NCI-H82 (cell line): ENCODE measurements around the gene STRN3.
"Not testable (repeated sequence)": the region's sequence is repeated elsewhere in the genome, so short reads cannot be mapped to it uniquely, and the experiment has no call there.

Source experiments
- DNase-seq: peaks from one replicate; lab custom pipeline; 2025; lab: John Stamatoyannopoulos, UW

The STRN3 gene, protein sequence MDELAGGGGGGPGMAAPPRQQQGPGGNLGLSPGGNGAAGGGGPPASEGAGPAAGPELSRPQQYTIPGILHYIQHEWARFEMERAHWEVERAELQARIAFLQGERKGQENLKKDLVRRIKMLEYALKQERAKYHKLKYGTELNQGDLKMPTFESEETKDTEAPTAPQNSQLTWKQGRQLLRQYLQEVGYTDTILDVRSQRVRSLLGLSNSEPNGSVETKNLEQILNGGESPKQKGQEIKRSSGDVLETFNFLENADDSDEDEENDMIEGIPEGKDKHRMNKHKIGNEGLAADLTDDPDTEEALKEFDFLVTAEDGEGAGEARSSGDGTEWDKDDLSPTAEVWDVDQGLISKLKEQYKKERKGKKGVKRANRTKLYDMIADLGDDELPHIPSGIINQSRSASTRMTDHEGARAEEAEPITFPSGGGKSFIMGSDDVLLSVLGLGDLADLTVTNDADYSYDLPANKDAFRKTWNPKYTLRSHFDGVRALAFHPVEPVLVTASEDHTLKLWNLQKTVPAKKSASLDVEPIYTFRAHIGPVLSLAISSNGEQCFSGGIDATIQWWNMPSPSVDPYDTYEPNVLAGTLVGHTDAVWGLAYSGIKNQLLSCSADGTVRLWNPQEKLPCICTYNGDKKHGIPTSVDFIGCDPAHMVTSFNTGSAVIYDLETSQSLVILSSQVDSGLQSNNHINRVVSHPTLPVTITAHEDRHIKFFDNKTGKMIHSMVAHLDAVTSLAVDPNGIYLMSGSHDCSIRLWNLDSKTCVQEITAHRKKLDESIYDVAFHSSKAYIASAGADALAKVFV

DNA sequence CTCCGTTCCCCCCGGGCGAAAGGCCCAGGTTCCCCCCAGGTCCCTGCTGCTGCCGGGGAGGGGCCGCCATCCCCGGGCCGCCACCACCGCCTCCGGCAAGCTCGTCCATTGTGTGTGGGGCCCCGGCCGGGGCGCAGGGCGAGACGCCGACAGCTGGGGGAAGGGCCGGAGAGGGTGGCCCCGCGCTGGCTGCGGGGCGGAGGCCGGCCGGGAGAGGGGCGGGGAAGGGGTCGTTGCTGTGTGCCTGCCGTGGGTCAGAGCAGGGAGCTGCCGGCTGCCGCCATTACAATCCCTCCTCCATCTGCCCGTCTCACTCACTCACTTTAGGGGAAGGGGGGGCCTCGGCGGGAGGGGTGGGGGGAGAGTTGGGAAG is at the start of gene STRN3:
Gene STRN3 (minus strand): TSS at position 303 of the 373 bp plus-strand sequence. CDS start 194 bp downstream, at position 109.
- DNase-seq, result no peak

DNA sequence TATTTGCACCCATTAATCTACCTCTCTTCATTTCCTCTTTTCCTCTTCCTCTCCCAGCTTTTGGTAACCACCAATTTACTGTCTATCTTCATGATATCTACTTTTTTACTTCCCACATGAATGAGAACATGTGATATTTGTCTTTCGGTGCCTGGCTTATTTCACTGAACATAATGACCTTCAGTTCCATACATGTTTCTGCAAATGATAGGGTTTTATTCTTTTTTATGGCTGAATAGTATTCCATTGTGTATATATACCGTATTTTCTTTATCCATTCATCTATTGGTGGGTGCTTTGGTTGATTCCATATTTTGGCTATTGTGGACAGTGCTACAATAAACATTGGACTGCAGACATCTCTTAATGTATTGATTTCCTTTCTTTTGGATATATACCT is 49.0 kb upstream of the STRN3 start:
- no peak for DNase-seq

DNA sequence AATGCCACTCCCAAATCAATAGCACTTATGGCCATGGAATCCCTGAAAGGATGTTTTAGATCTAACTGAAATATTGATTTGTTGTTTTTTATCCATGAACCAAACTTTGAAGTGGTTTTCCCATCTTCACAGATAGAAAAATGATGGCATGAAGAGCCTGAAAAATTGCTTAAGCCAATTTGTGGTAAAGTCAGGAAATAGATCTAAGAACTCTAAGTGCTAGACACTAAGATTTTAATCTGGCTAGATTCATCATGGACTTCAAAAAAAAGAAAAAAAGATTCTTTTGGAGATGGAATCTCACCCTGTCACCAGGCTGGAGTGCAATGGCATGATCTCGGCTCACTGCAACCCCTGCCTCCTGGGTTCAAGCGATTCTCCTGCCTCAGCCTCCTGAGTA is 45.0 kb upstream of the STRN3 start:
- DNase-seq, result no peak

DNA sequence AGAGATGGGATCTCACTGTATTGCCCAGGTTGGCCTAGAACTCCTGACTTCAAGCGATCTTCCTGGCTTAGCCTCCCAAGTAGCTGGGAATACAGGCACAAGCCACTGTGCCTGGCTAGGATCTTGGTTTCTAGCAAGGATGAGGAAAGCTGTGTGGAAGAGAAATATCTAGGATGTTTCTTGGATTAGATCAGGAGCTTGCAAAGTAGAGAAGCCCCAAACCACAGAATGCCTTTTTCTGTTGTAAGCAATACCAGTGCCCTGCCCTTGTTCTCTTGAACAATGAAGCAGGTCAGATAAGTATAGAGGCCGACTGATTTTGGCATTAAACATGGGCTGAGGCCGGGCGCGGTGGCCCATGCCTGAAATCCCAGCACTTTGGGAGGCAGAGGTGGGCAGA is 44.3 kb upstream of the STRN3 start:
- DNase-seq, result no peak

DNA sequence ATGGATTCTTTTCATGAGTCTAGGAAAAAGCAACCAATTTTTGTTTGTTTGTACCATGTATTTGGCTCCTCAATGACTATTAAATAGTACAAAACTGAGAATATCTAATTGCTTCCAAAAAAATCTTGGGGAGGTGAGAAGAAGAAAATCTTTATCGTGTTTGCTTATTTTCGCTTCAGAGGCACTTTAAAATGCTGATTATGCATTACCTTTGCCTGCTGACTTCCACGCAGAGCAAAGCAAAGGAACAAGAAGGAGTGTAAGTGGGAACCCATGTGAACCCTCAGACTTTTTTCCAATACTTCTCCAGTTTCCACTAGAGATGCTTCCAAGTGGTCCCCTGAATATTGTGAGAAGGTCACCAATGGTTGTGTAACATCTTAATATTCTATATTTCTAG is 43.2 kb upstream of the STRN3 start:
- no peak for DNase-seq

DNA sequence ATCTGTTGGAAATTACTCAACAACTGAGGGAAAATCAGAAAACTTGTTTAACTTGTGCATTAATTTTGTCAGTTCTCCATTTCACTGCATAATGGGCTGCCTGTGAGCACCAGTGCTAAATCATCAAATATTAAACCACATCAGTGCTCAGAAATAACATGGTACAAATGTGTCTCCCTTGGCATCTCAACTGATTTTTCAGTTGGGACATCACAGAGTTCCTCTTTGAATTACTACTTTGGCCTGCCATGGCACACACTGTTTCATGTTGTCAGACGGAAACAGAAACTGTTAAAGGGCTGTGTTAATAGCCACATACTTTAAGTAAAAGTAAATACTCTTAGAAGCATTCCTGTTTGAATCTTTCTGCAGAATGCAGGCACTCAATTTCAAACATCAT is 42.1 kb upstream of the STRN3 start:
- no peak for DNase-seq

DNA sequence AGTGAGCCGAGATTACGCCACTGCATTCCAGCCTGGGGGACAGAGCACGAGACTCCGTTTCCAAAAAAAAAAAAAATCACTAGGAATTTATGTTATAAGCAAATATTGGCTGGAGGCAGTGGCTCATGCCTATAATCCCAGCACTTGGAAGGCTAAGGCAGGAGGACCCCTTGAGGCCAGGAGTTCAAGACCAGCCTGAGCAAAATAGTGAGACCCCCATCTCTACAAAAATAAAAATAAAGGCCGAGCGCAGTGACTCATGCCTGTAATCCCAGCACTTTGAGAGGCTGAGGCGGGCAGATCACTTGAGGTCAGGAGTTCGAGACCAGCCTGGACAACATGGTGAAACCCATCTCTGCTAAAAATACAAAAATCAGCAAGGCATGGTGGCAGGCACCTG is 36.7 kb upstream of the STRN3 start:
- not testable (repeated sequence) for DNase-seq

DNA sequence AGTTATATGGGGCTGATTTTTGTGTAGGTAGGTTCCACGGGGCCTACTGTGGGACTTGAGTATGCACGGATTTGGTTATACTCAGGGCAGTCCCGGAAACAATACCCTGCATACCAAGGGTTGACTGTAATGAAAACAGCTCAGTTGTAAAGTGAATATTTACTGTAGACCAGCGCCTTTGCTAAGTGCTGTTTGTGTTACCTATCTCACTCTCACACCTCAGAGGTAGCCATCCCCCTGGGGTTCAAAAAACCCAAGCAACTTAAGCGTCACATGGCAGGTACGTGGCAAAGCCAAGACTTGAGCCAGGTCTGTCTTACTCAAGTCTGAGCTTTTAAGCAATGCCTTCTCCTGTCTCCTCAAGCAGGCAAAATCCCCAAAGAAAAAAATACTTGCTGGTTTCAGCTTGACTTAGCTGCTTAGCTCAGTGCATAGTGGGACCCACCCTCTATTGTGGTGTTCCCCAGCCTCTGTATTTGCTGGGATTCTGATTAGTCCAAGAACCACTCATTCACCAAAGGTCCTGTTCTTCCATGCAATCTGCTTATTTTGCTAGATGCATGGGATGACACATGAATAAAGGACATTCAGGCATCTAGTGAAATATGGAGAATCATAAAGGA is 34.2 kb upstream of the STRN3 start:
- DNase-seq, result no peak

DNA sequence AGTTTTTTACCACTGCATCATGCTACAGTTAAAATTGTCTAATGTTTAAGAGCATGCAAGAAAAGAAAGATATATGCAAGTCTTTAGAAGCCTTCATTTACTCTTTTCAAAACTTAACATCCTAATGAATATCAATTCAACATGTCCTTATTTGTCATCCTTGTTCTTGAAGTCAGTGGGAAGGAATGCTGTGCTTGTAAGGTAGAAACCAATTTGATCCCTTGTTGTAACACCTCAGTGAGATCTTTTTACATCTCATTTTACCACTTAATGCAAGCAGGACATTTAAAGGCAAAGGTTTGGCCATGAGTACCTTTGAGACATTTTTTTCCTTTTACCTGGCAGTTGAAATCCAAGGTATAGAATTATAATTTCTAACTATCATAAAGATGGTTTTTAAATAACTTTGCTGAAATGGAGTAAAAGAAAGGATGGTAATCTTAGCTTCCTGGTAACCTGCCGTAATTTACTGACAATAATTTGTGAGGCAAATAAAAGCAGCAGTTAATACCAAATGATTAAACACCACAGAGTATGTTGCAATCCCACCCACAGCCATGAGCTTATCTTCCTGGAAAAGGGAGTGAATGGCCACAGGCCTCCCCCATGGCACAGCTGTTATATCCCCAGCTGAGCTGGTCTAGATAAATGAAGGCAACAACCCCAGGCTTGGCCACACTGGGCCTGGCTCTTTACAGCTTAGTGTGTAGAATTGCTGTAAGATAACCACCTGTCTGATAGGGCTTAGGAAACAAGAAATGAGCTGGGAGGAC is 33.2 kb upstream of the STRN3 start:
- peak; percentile 93 for DNase-seq

DNA sequence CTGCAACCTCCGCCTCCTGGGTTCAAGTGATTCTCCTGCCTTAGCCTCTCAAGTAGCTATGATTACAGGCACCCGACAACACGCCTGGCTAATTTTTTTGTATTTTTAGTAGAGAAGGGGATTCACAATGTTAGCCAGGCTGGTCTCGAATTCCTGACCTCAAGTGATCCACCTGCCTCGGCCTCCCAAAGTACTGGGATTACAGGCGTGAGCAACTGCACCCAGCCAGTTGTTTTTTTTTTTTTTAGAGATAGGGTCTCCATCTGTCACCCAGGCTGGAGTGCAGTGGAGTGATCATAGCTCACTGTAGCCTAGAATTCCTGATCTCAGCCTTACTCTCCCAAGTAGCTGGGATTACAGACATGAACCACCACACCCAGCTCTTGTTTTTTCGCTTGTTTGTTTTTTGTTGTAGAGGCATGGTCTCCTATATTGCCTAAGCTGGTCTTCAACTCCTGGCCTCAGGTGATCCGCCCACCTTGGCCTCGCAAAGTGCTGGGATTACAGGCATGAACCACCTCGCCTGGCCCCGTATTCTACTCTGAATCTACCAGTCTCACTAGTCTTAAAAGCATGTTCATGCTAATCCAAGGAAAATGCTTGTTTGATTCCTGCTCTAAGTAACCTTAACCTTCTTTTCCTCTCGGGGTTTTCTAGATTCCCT is 31.7 kb upstream of the STRN3 start:
- peak; percentile 74 for DNase-seq

DNA sequence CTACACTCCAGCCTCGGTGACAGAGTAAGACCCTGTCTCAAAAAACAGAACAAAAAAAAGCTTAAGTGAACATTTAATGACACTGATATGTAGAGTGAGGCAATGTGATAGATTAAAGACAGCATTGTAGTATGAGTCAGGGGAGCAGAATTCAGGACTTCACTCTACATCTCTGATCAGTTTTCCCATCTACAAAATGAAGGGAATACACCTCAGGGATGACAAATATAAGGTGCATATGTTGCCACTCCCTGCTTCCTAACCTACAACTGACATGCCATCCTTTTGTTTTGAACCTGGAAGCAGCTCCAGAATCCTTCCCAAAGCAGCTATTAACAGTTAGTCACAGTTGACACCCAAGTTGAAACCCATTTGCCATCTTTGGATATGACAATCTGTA is 30.9 kb upstream of the STRN3 start:
- no peak for DNase-seq

DNA sequence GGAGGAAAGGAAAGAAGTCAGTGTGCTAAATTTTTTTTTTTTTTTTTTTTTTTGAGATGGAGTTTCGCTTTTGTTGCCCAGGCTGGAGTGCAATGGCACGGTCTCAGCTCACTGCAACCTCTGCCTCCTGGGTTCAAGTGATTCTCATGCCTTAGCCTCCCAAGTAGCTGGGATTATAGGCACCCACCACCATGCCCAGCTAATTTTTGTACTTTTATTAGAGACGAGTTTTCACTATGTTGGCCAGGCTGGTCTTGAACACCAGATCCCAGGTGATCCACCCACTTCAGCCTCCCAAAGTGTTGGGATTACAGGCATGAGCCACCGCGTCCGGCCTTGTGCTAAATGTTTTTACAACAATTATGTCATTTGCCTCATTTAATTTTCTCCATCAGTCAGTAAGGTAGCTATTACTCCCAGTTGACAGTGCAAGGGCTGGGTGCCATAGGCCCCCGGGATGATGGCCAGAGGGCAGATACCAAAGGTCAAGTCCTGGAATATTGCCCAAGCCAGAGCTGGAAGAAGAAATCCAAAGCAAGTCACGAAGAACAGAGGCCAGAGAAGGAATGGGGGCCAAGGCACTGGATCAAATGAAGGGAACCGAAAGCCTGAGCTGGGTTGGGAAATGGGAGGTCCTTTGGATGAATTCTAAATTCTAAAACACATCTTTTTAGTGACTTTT is 26.9 kb upstream of the STRN3 start:
- DNase-seq, result not testable (repeated sequence)

DNA sequence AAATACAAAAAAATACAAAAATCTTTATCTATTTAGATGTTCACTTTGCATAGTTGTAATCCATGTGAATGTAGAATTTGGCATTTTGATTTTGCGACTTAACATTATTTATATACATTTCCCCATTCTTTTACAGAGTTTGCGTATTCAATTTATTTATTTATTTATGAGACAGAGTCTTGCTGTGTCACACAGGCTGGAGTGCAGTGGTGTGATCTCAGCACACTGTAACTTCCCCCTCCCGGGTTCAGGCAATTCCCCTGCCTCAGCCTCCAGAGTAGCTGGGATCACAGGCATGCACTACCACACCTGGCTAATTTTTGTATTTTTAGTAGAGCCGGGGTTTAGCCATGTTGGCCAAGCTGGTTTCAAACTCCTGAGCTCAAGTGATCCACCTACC is 25.3 kb upstream of the STRN3 start:
- DNase-seq, result no peak

DNA sequence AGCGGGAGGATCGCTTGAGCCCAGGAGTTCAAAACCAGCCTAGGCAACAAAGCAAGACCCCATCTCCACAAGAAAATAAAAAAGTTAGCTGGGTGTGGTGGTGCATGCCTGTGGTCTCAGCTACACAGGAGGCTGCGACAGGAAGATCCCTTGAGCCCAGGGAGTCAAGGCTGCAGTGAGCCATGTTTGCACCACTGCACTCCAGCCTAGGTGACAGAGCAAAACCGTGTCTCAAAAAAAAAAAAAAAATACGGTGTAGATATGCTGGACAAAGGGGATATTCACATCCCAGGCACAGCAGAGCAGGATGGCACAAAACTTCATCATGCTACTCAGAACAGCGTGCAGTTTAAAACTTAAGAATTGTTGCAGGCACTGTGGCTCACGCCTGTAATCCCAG is 24.8 kb upstream of the STRN3 start:
- no peak for DNase-seq

DNA sequence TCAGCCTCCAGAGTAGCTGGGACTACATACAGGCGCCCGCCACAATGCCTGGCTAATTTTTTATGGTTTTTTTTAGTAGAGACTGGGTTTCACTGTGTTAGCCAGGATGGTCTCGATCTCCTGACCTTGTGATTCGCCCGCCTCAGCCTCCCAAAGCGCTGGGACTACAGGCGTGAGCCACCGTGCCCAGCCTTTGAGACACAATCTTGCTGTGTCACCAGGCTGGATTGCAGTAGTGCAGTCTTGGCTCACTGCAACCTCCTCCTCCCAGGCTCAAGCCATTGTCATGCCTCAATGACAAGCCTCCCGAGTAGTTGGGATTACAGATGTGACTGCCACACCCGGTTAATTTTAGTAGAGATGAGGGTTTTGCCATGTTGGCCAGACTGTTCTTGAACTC is 21.3 kb upstream of the STRN3 start:
- no peak for DNase-seq

DNA sequence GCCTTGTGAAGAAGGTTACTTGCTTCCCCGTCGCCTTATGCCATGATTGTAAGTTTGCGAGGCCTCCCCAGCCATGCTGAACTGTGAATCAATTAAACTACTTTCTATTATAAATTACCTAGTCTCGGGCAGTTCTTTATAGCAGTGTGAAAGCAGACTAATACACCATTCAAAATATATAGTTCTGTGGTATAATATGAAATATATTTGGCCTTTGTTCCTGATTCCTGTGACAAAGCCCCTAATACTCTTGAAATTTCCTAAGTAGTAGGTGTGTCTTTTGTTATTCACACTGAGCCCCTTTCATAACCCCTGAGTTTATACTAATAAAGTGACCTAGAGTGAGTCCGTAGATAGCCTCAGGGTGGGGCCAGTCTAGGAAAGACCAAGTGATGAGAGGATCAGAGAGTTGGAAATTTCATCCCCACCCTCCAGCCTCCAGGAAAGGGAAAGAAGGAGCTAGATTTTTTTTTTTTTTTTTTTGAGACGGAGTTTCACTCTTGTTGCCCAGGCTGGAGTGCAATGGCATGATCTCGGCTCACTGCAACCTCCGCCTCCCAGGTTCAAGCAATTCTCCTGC is 19.4 kb upstream of the STRN3 start:
- DNase-seq, result no peak

DNA sequence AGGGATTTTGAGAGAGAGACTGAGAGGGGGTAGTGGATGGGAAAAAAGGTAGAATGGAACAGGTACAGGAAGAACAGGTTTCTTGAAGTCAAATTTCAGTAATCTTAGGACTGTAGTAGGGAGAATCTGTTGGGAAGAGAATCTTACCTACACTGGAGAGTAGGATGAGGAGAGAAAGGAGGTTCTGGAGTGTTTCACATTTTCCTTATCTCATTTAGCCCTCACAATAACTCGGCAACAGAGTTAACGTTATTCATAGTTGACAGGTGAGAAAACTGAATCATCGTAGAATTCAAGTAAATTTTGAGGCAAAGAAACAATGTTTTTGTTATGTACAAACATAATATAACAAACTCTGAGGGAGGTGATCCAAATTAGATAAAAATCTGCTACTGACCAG is 17.2 kb upstream of the STRN3 start:
- DNase-seq, result no peak

DNA sequence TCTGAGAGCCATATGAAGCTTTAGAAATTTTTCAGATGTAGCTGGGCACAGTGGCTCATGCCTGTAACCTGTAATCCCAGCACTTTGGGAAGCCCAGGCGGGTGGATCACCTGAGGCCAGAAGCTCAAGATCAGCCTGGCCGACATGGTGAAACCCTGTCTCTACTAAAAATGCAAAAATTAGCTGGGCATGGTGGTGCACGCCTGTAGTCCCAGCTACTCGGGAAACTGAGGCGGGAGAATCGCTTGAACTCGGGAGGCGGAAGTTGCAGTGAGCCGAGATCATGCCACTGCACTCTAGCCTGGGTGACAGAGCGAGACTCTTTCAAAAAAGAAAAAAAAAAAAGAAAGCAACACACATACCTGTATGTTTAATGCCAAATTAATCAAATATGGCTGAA is 16.7 kb upstream of the STRN3 start:
- DNase-seq, result not testable (repeated sequence)

DNA sequence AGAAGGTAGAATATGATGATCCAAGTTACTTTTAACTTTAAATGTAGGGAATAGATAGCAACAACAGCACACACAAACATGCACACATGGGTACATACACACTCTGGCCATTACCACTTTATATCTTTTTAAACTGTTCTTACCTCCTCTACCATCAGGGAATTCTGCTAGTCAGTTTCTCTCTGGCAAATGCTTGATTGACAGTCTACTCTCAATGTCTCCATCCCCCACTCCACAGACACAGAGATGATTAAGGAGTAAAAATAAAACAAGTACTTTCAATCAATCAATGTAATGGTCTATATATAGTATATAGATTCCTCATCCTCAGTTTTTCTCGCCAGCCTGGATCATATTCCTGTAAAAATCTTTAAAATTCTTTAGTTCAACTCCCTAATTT is 16.1 kb upstream of the STRN3 start:
- no peak for DNase-seq

DNA sequence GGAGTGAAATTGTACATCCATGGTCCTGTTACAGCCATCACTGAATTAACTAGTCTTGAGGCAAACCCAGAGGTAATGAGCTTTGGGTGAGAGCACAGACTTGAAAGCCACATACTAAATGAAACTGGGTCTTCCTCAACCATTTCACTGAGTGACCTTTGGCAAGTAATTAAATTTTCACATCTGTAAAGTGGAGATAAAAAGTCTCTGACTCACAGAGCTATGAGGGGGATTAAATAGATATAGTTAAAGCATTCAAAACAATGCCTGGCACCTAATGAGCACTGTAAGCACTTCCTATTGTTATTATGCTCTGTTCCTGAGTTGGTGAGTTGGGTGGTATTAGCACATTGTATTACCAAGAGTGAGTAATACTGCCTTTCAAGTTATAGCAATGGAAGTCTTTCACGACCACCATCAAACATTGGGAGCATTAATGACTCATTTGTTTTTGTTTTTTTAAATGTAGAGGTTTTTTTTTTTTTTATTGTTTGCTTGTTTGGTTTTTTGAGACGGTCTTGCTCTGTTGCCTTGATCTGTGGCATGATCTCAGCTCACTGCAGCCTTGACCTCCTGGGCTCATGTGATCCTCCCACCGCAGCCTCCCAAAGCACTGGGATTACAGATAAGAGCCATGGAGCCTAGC is 12.5 kb upstream of the STRN3 start:
- DNase-seq, result no peak
